GM10266 (cell line): Measurements from ENCODE around the gene CFAP221.
A peak's percentile ranks its signal among the peaks of the same experiment; 100 is the strongest.

Experiments used
- DNase-seq: peaks from one replicate; pipeline ENCODE4 v3.0.0; 2012; ENCODE audit errors: extremely low spot score
- CTCF ChIP-seq: IDR thresholded peaks from 2 replicates; pipeline ENCODE4 v1.5.1; 2012; ENCODE audit warnings: mild to moderate bottlenecking, low read depth; ENCODE audit not compliant: control insufficient read depth, insufficient read depth; ENCODE audit errors: missing control alignments

The CFAP221 gene

GRCh38 chr2:119638685-119639554 is 94.7 kb downstream of the CFAP221 start:
- DNase-seq = no peak
- TF ChIP-seq CTCF = no peak

GRCh38 chr2:119641562-119642258 is 97.5 kb downstream of the CFAP221 start:
- peak; percentile 98 for TF ChIP-seq CTCF
- DNase-seq = peak; percentile 75

GRCh38 chr2:119644186-119644585 is 99.9 kb downstream of the CFAP221 start:
- DNase-seq = no peak
- no peak for TF ChIP-seq CTCF

GRCh38 chr2:119645173-119645855 is 101.1 kb downstream of the CFAP221 start:
- no peak for DNase-seq
- TF ChIP-seq CTCF = no peak

- no peak for DNase-seq
- no peak for TF ChIP-seq CTCF
Measured at GRCh38 chr2:119646149-119646548, 101.9 kb downstream of the CFAP221 start.

- DNase-seq = no peak
- TF ChIP-seq CTCF = no peak
Measured at GRCh38 chr2:119647440-119648169, 103.4 kb downstream of the CFAP221 start.
